HG03064 (cell line): ENCODE results near the gene ILK.
A peak's percentile ranks its signal among the peaks of the same experiment; 100 is the strongest.

Experiments used
- ATAC-seq: cut with Tn5 transposase; IDR thresholded peaks from one replicate; pipeline ENCODE4 v1.9.1; 2021; ENCODE audit warnings: low read depth; ENCODE audit not compliant: unreplicated experiment

ILK gene

DNA sequence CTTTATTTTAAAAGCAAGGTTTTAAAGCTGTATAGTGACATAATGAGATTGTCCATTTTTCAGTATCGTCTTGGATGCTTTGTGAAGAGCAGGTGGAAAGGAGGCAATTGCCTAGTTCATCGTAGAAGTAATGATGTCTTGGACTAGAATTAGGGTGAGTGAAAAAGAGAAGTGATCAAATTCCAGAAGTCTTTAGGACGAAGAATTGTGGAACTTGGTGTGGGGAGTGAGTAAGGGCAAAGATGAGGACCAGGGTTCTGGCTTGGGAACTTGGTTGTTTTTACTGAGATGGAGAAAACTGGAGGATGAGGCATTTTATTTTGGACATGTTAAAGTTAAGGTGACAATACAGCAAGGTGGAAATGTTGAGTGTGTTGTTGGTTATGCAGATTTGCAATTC is 1.2 kb downstream of the ILK start:
- no peak for ATAC-seq

DNA sequence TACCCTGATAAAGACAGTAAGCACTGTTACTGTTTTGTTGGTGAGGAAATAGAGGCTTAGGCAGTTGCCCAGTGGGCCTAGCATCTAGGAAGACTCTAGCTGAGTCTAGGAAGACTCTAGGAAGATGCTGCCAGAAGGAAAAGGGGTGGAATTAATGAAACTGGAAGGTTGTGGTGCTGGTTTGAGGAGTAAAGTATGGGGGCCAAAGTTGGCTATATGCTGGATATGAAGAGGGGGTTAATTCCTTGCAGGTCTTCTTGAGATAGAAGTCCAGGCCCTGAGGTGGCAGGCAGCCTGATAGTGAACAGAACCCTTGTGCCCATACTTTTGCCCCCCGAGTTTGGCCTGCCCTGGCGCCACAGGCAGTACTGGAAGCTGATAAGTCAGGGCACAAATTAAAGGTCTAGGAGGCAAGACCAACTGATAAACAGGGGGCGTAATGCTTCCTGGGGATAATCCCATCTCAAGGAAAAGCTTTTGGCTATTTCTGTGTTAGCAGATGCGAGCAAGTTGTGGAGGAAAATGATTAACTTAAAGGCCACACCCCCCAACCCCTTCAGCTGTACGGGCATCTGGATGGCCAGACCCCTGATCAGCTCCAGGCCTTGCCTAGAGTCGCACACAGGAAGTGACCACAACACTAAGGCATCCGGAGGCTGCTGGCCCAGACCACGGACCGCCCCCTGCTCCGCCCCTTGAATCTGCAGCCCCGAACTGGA is 3.1 kb downstream of the ILK start:
- ATAC-seq = peak; percentile 34

DNA sequence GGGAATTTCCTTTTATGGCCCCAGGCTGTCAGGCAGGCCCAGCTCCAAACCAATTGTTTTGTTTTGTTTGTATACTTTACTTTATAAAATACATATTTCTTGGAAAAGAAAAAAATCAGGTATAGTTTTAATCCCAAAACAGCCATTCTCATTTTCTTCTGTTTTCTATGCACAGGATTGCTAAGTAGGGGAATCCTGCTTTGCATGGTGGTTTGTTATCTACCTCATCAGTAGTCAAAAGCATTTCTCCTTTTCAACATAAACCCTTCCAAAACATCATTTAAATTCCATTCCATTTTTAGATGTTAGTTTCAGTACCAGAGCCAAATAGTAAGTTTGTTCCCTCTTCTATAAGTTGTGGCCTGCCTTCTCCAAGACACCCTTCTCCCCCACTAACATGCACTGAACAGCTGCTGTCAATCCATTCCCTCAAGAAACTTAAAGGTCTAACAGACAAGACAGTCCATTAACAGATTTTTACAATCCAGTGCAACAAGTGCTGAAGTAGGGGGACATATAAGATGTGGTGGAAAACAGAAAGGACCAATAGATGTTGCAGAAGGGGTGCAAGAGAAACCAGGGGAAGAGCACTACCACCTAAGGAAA is 3.7 kb downstream of the ILK start:
- no peak for ATAC-seq

DNA sequence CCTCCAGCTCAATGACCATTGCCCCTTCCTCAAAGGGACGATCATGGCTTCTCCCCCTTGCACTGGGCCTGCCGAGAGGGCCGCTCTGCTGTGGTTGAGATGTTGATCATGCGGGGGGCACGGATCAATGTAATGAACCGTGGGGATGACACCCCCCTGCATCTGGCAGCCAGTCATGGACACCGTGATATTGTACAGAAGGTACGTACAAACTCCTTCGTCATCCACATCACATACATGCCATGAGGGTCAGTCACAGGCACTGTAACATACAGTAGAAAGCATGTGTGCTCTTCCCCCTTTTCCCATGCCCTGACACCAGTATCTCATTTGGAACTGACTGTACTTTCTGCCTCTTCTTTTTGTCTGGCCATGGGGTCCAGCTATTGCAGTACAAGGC is 4.4 kb downstream of the ILK start:
- ATAC-seq = no peak

DNA sequence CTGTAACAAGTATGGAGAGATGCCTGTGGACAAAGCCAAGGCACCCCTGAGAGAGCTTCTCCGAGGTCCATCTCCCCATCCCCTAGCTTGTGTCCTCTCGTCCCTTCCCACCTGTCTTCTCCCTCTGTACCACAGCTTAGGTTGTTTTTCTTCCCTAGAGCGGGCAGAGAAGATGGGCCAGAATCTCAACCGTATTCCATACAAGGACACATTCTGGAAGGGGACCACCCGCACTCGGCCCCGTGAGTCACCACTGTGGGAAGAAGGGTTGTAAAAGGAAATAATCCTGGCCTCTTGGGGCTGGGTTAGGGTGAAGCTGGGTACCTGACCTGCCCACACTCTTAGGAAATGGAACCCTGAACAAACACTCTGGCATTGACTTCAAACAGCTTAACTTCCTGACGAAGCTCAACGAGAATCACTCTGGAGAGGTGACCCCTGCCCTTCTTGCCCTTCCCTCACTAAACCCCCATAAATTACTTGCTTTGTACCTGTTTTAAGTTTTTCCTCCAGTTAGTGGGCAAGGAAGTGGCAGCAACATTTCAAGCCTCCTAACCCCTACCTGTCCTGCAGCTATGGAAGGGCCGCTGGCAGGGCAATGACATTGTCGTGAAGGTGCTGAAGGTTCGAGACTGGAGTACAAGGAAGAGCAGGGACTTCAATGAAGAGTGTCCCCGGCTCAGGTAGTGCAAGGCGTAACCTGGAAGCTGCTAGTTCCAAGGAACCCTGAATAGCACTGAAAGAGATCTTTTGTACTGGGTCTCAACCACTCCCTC is 5.3 kb downstream of the ILK start:
- no peak for ATAC-seq

DNA sequence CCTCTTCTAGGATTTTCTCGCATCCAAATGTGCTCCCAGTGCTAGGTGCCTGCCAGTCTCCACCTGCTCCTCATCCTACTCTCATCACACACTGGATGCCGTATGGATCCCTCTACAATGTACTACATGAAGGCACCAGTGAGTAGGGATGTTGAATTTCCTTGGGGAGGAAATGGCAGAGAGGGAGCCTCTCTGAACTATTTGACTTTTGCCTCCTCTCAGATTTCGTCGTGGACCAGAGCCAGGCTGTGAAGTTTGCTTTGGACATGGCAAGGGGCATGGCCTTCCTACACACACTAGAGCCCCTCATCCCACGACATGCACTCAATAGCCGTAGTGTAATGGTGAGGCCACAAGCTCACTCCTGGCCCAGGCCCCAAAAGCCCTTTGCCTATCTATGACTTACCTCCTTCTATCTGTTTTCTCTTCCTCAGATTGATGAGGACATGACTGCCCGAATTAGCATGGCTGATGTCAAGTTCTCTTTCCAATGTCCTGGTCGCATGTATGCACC is 6.0 kb downstream of the ILK start:
- ATAC-seq = no peak

DNA sequence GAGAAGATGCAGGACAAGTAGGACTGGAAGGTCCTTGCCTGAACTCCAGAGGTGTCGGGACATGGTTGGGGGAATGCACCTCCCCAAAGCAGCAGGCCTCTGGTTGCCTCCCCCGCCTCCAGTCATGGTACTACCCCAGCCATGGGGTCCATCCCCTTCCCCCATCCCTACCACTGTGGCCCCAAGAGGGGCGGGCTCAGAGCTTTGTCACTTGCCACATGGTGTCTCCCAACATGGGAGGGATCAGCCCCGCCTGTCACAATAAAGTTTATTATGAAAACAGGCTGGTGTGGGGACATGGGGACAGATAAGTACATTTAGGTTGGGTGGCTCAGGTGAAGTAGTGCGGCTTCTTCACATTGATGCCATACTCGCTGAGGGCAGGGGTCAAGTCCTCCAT is 7.0 kb downstream of the ILK start:
- ATAC-seq = no peak

DNA sequence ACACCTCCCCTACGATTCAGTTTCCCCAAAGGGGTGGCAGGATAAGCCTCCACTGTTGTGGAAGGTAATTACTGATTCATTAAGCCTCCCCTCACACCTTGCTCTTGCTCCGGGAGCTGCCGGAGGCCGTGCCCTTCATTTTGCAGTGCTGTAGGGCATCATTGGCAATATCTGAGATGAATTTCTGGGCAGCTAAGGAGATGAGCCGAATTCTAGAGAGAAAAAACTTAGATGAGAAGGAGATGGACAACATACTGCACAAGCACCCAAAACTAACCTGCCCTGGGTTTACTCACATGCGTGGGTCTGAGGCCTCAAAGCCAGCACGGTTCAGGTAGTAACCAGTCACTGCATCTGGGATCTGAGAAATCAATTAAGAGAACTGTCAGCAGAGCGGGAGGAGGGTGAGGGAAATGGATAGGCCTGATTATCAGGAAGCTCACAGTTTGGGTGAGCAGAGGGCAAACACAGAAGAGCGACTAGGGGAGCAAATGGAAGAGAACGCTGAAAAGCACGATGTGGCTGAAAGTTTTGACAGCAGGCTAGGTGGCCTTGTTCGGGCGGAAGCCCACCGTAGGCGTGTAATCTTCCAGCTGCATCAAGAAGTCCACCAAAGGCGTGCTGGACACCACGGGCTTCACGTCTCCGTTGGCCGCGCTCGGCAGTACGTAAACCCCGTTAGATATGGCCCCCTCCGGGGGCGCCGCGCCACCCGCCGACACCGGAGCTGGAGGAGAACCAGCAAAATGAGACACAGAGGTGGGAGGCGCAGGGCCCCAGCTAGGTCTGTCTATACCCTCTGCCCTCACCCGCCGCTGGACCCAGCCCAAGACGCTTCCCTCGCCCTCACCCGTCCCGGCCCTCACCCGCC is 7.8 kb downstream of the ILK start:
- no peak for ATAC-seq

DNA sequence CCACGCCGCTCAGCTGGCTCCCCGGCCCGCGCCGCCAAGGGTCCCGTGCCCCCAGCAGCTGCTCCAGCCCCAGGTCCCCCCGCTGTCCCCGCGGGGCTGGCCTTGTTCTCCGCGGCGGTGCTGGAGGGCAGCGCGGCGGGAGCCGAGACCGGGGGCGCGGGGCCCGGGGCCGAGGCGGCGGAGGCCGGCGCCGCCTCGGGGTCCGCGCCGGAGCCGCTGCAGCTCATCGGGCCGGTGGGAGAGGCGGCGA is 8.3 kb downstream of the ILK start:
- peak; percentile 9 for ATAC-seq

DNA sequence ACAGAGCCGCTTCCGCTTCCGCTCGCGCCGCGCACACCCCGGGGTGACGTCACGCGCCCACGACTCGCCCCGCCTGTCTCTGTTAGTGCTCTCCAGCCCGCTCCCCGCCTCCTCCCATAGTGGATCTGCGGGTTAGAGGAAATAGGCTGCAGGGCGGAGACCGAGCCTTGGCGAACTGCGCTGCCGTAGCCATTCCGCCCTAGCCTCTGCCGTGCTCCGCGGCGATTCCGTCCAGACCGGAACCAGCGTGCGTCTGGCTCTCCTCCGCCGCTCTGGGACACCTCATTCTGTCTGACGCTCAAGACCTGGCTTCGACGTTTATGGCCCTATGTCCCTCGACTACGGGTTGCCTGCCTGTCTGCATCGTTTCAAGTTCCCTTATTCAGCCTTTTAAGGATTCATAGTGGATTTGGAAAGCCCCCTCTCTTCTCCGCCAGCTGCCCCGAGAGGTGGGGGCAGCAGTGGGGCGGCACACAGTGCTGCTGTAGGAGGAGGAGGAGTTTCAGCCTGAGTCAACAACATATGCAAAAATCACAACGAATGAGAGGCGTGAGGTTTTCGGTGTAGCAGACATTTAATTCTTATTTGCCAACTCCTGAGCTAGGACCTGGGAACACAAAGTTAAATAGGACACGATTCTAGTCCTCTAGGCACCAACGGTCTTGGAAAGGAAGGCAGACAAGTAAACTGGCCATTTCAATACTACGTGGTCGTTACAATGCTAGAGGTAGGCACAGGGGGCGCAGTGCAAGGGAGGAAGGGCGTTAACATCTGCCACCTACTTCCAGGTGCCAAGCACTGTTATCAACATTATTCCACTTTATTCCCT is 8.9 kb downstream of the ILK start, which contains the start of gene TAF10:
Gene TAF10 (minus strand): TSS at position 4 of the 829 bp plus-strand sequence. CDS start 27 bp downstream, outside the sequence.
- ATAC-seq = peak; percentile 91

DNA sequence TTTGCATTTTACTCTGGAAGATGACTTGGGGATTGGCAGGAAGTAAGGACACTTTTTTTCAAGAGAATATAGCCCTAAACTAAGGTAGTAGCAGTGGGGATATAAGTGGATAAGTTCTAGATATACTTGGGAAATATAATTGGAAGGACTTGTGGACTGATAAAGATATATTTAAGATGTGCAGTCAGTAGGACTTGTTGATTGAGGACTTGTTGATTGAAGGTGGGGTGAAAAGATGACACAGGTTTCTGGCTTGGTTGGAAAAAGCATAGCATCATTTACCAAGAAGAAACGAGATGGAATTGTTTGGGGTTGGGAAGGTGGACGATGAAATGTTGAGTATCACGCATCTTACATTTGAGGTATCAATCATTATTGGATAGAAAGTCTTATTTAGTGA is 9.9 kb downstream of the ILK start:
- ATAC-seq = no peak

DNA sequence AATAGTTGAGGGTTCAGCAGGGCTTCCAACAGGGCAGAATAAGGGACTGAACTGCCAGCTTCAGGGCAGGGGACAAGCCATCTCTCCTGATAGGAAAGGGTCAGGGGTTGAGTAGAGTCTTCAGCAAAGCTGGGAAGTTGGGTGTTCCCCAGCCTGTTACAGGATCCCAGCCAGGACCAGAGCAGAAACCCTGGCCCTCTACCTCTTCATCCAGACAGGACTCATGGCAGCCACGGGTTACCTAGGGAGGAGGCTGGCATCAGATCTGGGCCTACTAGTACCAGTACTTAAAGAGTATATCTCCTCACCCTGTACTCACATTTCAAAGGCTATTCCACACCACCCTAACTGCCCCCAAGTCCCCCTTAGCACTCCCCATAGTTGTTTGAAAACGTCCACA is 10.9 kb downstream of the ILK start:
- no peak for ATAC-seq

DNA sequence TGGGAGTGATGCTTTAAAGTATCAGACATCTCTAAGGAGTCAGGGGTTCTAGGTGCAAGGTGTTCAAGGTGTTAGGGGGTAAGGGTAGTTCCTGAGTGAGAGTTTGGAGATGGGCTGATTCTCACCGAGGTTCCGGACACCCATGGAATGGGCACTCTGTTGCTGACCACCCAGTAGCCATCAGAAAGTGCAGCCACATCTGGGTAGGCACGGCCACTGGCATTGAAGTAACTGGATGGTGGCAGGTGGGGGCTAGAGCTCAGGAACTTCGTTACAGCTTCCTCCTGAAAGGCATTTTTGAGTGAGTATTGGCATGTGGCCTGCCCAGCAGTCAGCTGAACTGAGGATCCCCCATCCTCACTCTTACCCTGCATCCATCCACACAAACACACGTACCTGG is 11.5 kb downstream of the ILK start:
- ATAC-seq = no peak

DNA sequence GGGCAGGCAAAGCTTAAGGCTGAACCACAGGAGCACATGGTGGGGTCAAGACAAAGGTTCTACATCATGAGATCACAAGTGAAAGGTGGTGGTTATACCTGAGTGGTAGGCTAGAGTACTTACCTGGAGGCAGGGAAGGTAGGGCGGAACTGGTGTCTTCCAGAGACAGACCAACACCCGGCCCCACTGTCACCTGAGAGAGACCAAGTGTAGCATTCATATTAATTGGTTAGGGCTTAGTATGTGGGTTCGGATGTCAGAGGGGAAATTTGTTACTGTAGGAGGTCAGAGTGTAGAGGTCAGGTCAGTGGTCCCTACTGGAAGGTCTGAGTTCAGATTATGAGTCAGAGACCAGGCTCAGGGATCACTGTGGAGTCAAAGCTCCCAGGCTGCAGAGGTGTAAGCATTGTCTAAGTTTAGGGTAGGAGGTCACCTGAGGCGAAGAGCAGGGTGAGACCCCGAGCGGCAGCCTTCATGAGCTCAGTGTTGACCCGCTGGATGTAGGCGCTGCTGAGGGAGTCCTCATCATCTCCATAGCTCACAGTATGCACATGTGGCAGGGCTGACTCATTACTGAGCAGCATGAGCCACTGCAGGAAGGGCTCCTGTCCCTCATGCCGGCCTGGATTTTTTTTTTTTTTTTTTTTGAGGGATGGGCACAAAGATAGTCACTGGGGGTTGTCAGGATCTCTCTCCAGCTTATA is 12.5 kb downstream of the ILK start:
- no peak for ATAC-seq

DNA sequence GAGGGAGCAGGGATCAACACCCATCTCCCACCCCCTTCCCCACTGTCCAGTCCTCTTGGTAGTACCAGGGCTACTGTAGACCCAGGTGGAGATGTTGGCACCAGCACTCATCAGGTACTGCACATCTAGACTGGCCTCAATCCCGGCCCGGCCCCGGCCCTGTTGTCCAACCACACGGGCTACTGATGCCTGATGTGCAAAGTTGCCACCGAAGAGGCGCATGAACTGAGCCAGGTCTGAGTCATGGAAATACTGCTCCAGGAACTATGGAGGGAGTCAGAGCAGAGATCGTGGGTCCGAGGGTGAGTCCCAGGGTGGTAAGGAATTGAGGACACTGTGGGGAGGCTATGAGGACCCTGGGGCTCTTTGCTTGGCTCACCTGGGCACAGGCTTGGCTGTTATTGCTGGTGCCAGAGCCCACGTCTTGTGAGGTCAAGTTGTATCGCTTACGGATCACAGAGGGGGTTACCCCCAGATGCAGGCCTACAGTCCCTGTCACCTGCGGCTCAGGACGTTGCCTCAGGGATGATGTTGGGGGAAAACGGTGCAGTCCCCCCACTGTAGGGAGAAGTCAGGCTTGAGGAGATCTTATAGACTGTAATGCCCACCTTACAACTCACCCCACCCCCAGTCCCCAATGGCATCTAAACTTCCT is 13.1 kb downstream of the ILK start:
- ATAC-seq = no peak

DNA sequence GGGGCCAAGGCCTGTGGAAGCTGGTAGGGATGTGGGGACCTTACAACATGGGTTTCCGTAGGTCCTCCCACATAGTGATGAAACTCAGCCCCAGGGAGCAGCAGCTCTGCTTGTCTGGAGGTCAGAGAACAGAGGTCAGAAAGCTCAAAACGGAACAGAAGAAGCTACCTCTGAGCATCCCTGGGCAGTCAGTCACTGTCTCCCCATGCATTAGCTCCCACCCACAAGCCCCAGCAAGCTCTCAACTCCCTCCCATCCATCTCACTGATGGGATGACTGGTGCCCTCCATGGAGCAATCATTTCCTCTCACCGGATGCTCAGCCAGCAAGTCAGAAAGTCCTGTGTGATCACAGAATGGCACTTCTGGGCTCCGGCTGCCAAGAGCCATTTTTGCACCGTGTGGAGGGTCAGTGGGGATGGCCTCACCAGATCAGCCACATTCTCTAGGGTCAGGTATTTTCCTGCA is 13.8 kb downstream of the ILK start:
- no peak for ATAC-seq

DNA sequence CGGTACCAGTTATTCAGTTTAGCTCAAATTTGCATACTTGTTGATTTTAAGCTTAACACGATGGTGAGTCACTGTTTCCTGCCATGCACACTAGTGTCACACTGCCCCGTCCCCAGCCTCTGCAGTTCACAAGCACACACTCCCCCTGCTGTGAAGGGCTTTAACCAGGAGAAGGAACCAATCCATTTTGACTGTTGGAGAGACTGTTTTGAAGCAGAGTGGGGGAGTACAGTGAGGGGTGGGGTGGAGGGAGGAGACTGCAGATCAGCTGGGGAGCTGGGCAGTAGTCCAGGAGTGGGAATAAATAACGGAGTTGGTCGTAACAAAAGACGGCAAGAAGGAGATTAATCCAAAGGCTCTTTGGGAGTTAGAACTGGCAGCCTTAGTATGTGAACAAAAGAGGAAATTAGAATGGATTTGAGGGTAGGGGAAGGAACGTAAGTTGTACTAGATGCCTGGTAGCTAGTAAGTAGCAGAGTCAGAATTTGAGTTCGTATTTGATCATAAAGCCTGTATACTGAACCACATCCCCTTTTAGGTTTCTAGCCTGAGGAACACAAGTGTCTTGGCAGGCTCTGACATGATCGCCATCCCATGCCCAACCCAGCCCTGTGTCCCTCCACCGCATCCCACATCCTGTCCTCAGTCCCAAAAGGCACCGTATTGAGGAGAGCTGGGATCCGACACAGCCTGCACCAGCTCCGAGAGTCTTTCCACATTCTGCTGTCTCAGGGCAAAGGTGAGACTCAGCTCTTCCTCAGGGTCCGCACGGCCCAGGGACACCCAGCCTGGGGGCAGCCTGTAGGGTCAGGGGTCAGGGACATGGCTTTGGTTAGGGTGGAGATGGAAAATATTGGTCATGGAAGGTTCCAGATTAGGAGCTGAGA is 14.8 kb downstream of the ILK start:
- no peak for ATAC-seq
